ENCODE data around the gene HOXA2.

HOXA2 gene

DNA sequence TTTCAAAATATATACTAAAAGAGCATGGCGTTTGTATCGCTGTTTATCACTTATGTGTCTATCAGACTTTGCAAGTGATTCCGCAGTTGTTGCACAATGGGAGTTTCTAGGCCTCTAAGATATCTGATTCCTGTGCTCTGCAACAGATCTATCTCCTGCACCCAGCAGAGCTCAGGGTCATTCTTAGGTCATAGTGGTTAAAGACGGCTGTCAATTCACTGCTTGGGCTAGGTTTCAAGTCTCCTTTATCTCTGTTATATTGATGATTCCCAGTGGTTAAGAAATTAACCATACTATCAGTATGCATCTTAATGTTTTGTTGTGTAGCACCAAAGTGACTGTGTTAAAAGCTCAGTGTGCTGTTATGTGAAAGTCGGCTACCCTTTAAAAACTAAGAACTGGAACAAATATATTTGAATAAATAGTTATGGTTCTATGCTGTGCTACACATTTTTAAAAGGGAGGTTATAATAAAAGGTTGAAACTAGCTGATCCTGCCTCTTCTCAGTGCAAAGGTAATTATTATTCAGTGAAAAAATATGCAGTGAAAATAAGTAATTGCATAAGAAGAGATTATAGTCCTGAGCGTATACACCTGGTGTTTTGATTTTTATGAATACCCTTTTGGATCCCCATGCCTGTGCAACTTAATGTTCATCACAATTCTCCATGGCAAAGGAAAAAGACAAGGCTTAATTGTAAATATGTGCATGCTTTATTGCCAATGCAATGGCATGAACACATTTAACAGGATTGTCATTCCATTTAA, 30.7 kb downstream of the HOXA2 start:
- H3K4me3 ChIP-seq (ENCODE audit: low read depth, low read length), result no peak overlapping the region
- DNase-seq (ENCODE audit: low read depth), result no peak

DNA sequence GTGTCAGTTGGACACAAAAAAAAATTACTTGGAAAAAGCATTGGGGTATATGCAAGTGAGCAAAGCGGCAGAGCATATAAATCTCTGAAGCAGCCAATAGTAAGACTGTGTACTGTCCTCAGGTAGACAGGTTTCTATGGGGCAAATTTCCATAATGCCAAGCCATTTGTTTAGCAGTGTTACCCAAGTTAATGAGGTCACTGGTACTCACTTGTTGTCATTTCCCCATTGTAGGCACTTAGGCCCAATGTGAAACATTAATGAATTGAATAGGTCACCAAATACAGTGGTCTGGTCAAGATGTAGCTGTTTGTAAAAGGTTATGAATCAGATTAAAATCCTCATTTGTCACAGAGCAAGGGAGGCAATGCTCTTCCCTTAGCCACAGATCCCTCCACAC, 34.2 kb downstream of the HOXA2 start:
- TF ChIP-seq, protein P1, sequence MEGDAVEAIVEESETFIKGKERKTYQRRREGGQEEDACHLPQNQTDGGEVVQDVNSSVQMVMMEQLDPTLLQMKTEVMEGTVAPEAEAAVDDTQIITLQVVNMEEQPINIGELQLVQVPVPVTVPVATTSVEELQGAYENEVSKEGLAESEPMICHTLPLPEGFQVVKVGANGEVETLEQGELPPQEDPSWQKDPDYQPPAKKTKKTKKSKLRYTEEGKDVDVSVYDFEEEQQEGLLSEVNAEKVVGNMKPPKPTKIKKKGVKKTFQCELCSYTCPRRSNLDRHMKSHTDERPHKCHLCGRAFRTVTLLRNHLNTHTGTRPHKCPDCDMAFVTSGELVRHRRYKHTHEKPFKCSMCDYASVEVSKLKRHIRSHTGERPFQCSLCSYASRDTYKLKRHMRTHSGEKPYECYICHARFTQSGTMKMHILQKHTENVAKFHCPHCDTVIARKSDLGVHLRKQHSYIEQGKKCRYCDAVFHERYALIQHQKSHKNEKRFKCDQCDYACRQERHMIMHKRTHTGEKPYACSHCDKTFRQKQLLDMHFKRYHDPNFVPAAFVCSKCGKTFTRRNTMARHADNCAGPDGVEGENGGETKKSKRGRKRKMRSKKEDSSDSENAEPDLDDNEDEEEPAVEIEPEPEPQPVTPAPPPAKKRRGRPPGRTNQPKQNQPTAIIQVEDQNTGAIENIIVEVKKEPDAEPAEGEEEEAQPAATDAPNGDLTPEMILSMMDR (IDR thresholded peaks at IDR 0.05; ENCODE audit: low read depth, low read length, missing control alignments), result no peak
- no peak overlapping the region for H3K4me3 ChIP-seq (ENCODE audit: low read depth, low read length)
- DNase-seq (ENCODE audit: low read depth), result no peak

More for the DNA sequence above, 30.7 kb downstream of the HOXA2 start:
- TF ChIP-seq, protein P1 (IDR thresholded peaks at IDR 0.05; ENCODE audit: low read depth, low read length, missing control alignments), result no peak

DNA sequence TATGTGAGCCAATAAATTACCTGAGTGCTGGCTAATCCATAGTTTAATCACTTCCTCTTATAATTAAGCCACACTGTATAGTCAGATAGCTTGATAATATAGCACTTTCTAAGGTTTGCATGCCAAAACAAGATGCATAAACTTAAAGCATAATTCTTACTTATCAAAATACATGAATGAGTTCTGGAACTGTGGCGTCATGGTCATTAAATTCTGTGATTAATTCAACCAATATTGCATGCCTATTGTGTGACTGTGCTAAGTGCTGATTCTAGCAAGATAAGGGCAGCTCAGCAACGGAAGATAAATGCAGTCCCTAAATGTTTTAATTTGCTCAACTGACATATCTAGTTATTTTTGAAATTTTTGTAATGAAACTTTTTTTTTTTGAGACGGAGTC, 36.3 kb downstream of the HOXA2 start:
- no peak overlapping the region for H3K4me3 ChIP-seq (ENCODE audit: low read depth, low read length)
- DNase-seq (ENCODE audit: low read depth), result no peak
- TF ChIP-seq, protein P1 (IDR thresholded peaks at IDR 0.05; ENCODE audit: low read depth, low read length, missing control alignments), result no peak

DNA sequence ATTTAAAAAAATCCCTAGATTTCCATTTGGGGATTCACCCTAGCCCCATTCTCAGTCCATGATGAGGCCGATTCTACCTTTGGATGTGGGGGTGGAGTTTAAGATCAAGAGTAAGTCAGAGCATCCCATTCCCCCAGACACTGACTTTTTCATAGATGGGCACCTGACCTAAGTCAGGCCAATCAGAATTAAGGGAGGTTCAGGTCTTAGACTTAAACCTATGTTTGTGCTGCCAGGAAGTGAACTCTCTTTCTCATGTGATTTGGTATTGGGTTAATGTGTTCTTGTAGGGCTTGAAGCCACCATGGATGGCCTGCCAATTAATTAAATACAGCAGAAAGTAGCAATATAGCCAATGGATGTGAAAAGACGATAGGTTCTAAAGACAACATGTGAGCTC, 36.8 kb downstream of the HOXA2 start:
- DNase-seq (ENCODE audit: low read depth), result no peak
- no peak overlapping the region for H3K4me3 ChIP-seq (ENCODE audit: low read depth, low read length)
- TF ChIP-seq, protein P1 (IDR thresholded peaks at IDR 0.05; ENCODE audit: low read depth, low read length, missing control alignments), result no peak

DNA sequence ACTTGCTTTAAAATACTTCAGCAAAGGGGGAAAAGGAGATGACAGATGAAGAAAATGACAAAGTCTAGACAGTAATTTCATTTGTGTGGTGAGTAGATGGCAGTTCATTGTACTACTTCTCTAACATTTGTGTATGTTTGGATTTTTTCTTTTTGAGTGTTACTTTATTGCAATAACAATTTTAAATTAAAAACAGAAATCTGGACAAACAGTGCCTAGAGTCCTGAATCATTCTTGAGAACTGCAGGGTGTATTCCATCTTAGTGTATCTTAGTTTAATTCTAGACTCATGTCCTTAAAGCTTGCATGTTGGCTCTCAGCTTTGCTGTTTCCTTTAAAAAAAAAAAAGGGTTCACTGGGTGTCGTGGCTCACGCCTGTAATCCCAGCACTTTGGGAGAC, 37.8 kb downstream of the HOXA2 start:
- H3K4me3 ChIP-seq (ENCODE audit: low read depth, low read length), result no peak overlapping the region
- TF ChIP-seq, protein P1 (IDR thresholded peaks at IDR 0.05; ENCODE audit: low read depth, low read length, missing control alignments), result no peak
- DNase-seq (ENCODE audit: low read depth), result no peak

DNA sequence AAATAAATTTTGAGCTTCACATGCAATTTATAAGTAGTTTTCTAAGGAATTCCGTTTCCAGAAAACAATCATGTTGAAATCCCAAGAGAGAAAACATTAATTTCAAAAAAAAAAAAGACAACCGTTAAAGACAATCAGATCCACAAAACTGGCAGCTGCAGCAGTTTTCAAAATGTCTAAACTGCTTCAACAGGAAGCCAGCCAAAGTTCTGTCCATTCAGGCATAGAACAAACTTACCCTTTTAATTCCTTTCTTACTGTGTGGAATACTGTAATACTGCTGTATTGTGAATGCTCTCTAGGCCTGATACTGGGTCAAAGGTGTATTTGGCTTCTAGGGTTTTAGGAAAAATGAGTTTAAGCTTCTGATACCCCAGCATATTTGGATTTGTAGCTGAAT, 38.3 kb downstream of the HOXA2 start:
- no peak for DNase-seq (ENCODE audit: low read depth)
- TF ChIP-seq, protein P1 (IDR thresholded peaks at IDR 0.05; ENCODE audit: low read depth, low read length, missing control alignments), result no peak

DNA sequence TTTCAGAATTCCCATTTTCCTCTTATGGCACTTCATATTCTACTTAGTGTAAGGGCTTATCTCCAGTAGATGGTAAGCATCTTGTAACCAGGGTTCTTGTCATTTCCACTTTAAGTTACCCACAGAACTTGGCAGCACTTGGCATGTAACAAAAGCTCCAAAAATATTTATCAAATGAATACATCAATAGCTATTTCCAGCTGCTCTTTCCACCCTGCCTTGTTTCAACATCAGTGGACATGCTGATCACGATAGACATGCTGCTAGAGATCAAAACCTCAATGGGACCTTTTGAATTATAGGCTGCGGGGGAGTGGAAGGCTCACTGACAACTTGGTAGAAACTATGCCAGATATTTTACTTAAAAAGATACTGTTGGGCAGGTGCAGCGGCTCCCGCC, 39.5 kb downstream of the HOXA2 start:
- no peak for DNase-seq (ENCODE audit: low read depth)
- no peak overlapping the region for H3K4me3 ChIP-seq (ENCODE audit: low read depth, low read length)
- TF ChIP-seq, protein P1 (IDR thresholded peaks at IDR 0.05; ENCODE audit: low read depth, low read length, missing control alignments), result no peak

More for the DNA sequence above, 38.3 kb downstream of the HOXA2 start:
- H3K4me3 ChIP-seq (ENCODE audit: low read depth, low read length), result no peak overlapping the region

All from GM12864 (cell line).